Right ventricle myocardium superior (tissue), 1 donor: Measurements from ENCODE around the gene ZP2. TPM values are rescaled to one million over a fixed set of nuclear protein-coding genes. Genes with fewer than 3 reads are reported as not detected.
"Not testable (repeated sequence)": the region's sequence is repeated elsewhere in the genome, so short reads cannot be mapped to it uniquely, and the experiment has no call there.

Experiments used
- ATAC-seq: fragments of 200-7000 bp; cut with Tn5 transposase; one replicate; pipeline ENCODE4 v1.9.1; 2020; ENCODE audit warnings: mild to moderate bottlenecking; ENCODE audit not compliant: poor library complexity
- DNase-seq: peaks from one replicate; pipeline ENCODE4 v3.0.0-alpha.2; 2020
- intact Hi-C: fragments of 100-400 bp; cut with DNase I; formaldehyde crosslinking; loops from one replicate; pipeline ENCODE4 v1.11.2; 2022
- total RNA-seq: library from RNA; stranded (reverse); fragmentation: NEBNext Ultra II Directional; extraction: Animal tissue kit (Norgen Biotek cat#: 25700); gene quantifications from one replicate; pipeline ENCODE4 v1.2.1, GENCODE V29; 2021
- donor health status: DM: no; HTN: yes; CAD: no; lungs with severe emphysema.

ZP2 gene
- total RNA-seq, 1 donor from 2014 or later = not detected

DNA sequence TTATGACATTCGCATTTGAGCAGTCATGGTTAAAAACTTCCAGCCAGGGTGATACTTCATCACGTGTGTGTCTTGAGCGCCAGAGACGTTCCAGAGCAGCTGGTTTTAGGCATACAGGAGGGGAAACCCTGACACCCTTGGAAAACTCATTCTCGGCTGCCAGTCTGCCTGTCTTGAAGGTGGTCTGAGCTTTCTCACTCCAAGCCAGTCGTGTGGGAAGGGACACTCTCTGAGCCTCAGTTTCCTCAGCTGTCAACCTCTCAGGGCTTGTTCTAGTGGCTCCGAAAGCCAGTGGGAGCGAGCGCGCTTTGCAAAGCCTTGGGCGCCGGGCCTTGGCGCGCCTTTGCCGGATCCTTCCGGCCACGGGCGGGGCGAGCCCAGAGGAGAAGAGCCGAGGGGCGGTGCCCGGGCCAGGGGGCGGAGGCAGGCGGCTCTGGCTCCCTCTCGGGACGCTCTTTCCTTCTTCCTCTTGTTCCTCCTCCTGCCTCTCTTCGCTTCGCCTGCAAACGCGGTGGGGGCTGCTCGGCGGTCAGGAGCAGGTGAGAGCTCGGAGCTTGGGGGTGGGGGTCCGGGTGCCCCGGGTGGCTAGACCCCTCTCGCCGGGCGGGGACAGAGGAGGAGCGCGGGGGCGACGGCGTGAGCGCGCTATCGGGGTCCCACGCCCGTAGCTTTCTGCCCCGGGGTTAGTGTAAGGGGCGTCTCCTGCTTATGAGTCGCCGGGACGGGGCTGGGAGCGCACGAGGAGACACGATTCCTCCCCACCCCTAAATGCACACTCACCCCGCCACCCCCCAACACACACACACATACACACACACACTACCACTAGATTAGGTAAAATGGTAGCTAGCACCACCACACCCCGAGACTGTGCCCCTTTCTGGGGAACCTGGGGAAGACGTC is 52.9 kb downstream of the ZP2 start, which contains the start of gene LDAF1:
LDAF1 (plus strand) TSS at position 467 of the 903 bp plus-strand sequence. CDS start 2,509 bp downstream, outside the sequence.
- intact Hi-C loops = loop anchor here (2.0 to 10.0 kb wide), 2 partner anchors 142 to 1516 kb away; no protein-coding TSS in a partner anchor
- DNase-seq (peak; percentile 93), ATAC-seq (peak; percentile 92)

DNA sequence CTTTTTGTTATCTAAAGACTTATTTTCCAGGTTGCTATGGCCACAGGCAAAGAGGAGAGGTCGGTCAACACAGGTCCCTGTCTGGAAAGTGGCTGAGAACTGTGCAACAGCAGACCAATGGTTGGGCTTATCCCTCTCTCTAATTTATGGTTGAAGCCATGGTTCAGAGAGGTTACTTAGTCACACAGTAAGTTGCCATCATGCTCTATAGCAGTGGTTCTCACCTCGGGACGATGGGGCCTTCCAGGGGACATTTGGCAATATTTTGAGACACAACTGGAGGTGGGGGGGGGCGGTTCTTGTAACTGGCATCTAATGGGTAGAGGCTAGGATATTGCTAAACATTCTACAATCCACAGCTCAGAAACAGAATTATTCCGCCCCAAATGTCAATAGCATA is 53.7 kb downstream of the ZP2 start:
- ATAC-seq (no peak), DNase-seq (no peak)
- intact Hi-C loops = loop anchor here (2.0 to 10.0 kb wide), 2 partner anchors 143 to 1517 kb away; no protein-coding TSS in a partner anchor

DNA sequence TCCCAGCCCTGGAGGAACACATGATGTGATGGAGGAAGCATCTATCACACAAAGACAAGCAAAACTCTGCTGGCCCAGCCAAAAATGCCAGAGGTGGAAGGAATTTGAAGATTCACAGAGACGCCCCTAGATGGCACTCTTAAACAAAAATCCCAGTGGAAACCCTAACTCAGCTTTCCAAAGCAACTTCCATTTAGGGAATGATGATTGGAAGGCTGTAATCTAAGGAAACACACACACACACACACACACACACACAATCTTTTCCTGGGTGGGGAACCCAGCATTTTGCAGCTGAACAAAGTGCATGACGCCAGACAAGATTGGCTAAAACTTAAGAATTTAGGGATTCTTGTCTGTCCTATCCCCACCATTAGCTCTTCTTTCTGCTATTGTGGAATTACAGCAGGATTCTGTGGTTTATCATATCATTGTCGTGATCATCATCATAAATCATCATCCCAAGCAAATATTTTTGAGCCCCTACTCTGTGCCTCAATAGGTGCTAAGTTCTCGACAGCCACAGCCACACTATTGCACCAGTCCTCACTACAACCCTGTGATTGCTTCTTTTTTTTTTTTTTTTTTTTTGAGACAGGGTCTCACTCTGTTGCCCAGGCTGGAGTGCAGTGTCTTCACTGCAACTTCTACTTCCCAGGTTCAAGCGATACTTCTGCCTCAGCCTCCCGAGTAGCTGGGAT is 54.5 kb downstream of the ZP2 start:
- intact Hi-C loops = loop anchor here (10.0 kb wide), 1 partner anchor 1518 kb away; no protein-coding TSS in a partner anchor
- no peak for DNase-seq
- ATAC-seq = peak; percentile 11

DNA sequence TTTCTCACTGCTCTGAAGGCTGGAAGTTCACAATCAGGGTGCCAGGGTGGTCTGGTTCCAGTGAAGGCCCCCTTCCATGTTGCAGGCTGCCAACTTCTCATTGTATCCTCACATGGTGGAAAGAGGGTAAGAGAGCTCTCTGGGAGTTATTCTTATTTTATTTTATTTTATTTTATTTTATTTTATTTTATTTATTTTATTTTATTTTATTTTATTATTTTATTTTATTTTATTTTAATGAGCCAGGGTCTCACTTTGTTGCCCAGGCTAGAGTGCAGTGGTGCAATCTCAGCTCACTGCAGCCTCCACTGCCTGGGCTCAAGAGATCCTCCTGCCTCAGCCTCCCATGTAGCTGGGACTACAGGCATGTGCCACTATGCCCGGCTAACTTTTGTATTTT is 55.4 kb downstream of the ZP2 start:
- ATAC-seq, DNase-seq: not testable (repeated sequence)
- intact Hi-C loops = loop anchor here (10.0 kb wide), 1 partner anchor 1519 kb away; no protein-coding TSS in a partner anchor

DNA sequence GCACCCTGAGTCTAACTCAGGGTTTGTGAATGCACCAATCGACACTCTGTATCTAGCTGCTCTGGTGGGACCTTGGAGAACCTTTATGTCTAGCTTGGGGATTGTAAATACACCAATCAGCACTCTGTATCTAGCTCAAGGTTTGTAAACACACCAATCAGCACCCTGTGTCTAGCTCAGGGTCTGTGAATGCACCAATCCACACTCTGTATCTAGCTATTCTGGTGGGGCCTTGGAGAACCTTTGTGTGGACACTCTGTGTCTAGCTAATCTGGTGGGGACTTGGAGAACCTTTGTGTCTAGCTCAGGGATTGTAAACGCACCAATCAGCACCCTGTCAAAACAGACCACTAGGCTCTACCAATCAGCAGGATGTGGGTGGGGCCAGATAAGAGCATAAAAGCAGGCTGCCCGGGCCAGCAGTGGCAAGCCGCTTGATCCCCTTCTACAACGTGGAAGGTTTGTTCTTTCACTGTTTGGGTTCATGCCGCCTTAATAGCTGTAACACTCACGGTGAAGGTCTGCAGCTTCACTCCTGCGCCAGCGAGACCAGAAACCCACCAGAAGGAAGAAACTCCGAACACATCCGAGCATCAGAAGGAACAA is 58.1 kb downstream of the ZP2 start:
- ATAC-seq = not testable (repeated sequence)
- intact Hi-C loops = loop anchor here (10.0 kb wide), 1 partner anchor 1522 kb away; no protein-coding TSS in a partner anchor

DNA sequence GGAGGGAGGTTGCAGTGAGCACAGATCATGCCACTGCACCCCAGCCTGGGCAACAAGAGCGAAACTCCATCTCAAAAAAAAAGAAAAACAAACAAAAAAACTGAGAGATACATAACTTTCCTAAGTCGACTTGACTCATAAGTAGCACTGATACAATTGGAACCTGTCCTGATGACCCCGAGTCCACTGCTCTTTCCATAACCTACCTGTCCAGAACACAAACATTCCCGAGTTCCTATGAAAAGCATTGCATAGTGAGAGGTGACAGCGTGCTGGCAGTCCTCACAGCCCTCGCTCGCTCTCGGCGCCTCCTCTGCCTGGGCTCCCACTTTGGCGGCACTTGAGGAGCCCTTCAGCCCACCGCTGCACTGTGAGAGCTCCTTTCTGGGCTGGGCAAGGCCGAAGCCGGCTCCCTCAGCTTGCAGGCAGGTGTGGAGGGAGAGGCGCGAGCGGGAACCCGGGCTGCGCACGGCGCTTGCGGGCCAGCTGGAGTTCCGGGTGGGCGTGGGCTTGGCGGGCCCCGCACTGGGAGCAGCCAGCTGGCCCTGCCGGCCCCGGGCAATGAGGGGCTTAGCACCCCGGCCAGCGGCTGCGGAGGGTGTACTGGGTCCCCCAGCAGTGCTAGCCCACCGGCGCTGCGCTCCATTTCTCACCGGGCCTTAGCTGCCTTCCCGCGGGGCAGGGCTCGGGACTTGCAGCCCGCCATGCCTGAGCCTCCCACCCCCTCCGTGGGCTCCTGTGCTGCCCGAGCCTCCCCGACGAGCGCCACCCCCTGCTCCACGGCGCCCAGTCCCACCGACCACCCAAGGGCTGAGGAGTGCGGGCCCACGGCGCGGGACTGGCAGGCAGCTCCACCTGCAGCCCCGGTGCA is 59.0 kb downstream of the ZP2 start:
- ATAC-seq, DNase-seq: not testable (repeated sequence)
- intact Hi-C loops = loop anchor here (10.0 kb wide), 1 partner anchor 1522 kb away; no protein-coding TSS in a partner anchor

More for the DNA sequence above, 58.1 kb downstream of the ZP2 start:
- not testable (repeated sequence) for DNase-seq

DNA sequence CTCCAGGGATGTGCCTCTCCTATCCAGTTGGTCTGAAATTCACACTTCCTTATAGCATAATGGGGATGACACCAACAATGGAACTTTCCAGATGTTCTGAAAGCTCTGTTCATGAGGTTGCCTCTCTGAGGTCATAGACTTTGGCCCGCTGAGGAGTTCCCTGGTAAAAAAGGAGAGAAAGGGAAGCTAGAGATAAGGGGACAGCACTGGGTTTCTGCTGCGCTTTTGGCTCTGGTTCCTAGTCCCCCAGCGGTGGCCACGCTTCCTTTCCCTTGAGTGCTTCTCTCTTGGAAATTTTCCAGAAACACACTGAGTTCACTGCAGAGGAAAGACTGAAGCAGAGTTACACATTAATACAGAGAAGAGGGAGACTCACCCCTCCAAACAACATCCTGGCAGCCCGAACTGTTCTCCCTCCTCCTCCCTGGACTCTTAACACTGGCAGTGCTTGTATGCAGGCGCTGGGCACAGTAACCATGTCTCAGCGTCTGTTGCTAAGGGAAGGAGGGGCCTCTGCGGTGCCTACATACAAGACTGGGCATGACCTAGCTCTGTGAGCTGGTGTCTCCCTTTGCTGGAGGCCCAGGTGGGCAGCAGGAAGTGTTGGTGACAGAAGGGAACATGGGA is 60.9 kb downstream of the ZP2 start, which contains the start of gene DNAH3:
DNAH3 (minus strand) TSS at position 472 of the 627 bp plus-strand sequence. CDS start 527 bp downstream, outside the sequence.
- intact Hi-C loops = loop anchor here (10.0 kb wide), 1 partner anchor 1524 kb away; no protein-coding TSS in a partner anchor
- ATAC-seq = peak; percentile 70
- DNase-seq = no peak

Other genes with a start within 250 kb of the ZP2 start
- gene DNAH3, start 60.7 kb downstream of the ZP2 start, total RNA-seq = 0.89 TPM
- 148 TPM for gene LDAF1, start 52.9 kb downstream of the ZP2 start, total RNA-seq
- not detected for gene ANKS4B, start 22.1 kb upstream of the ZP2 start, total RNA-seq
- gene CRYM, start 66.7 kb upstream of the ZP2 start, total RNA-seq = 70.0 TPM